Measurements from ENCODE around the gene TXNRD1.

The TXNRD1 gene

GRCh38 chr12:104359216-104359615 is 143.6 kb downstream of the TXNRD1 start:
- H3K27ac ChIP-seq (replicated peaks), result no peak overlapping the region
- H3K27me3 ChIP-seq (ENCODE audit: insufficient read depth, poor library complexity, severe bottlenecking), result no peaks in the 10 kb centered on the region
- no peak overlapping the region for H3K4me3 ChIP-seq (replicated peaks; ENCODE audit: insufficient read depth, low read length)
- TF ChIP-seq SPI1 (IDR thresholded peaks at IDR 0.05; ENCODE audit: borderline replicate concordance, low read depth) (no peak), GABPA (IDR thresholded peaks at IDR 0.05; ENCODE audit: low read depth) (no peak), REST (IDR thresholded peaks at IDR 0.05; ENCODE audit: insufficient replicate concordance, low read depth) (no peak), POLR2AphosphoS5 (IDR thresholded peaks at IDR 0.05; ENCODE audit: low read depth) (no peak), CTCF (IDR thresholded peaks at IDR 0.05; ENCODE audit: insufficient read depth, low read length) (no peak)
- DNase-seq (ENCODE audit: low read depth in 1 of 2, low spot score in 1 of 2), result no peak

GRCh38 chr12:104360157-104360556 is 144.6 kb downstream of the TXNRD1 start:
- TF ChIP-seq CTCF (IDR thresholded peaks at IDR 0.05; ENCODE audit: insufficient read depth, low read length), result no peak
- TF ChIP-seq SPI1 (IDR thresholded peaks at IDR 0.05; ENCODE audit: borderline replicate concordance, low read depth), result no peak
- TF ChIP-seq REST (IDR thresholded peaks at IDR 0.05; ENCODE audit: insufficient replicate concordance, low read depth), result no peak
- TF ChIP-seq POLR2AphosphoS5 (IDR thresholded peaks at IDR 0.05; ENCODE audit: low read depth), result no peak
- no peak for TF ChIP-seq GABPA (IDR thresholded peaks at IDR 0.05; ENCODE audit: low read depth)
- no peak overlapping the region for H3K27ac ChIP-seq (replicated peaks)

GRCh38 chr12:104360983-104361707 is 145.6 kb downstream of the TXNRD1 start:
- H3K27me3 ChIP-seq (ENCODE audit: insufficient read depth, poor library complexity, severe bottlenecking), result no peaks in the 10 kb centered on the region
- H3K27ac ChIP-seq (replicated peaks), result no peak overlapping the region
- DNase-seq (ENCODE audit: low read depth in 1 of 2, low spot score in 1 of 2), result no peak
- H3K4me3 ChIP-seq (replicated peaks; ENCODE audit: insufficient read depth, low read length), result no peak overlapping the region
- TF ChIP-seq GABPA (IDR thresholded peaks at IDR 0.05; ENCODE audit: low read depth) (no peak), POLR2AphosphoS5 (IDR thresholded peaks at IDR 0.05; ENCODE audit: low read depth) (no peak), REST (IDR thresholded peaks at IDR 0.05; ENCODE audit: insufficient replicate concordance, low read depth) (no peak)

More at GRCh38 chr12:104360157-104360556, 144.6 kb downstream of the TXNRD1 start:
- DNase-seq (ENCODE audit: low read depth in 1 of 2, low spot score in 1 of 2), result no peak
- Histone ChIP-seq H3K27me3 (ENCODE audit: insufficient read depth, poor library complexity, severe bottlenecking) (no peaks in the 10 kb centered on the region), H3K4me3 (replicated peaks; ENCODE audit: insufficient read depth, low read length) (no peak overlapping the region)

Data from HL-60 (cell line).